ENCODE results near the gene IDH1. TPM values are rescaled to one million over a fixed set of nuclear protein-coding genes. Genes with fewer than 3 reads are reported as not detected.
"Not testable (repeated sequence)": the region's sequence is repeated elsewhere in the genome, so short reads cannot be mapped to it uniquely, and the experiment has no call there.

IDH1 gene
- total RNA-seq: 18.6 TPM

DNA sequence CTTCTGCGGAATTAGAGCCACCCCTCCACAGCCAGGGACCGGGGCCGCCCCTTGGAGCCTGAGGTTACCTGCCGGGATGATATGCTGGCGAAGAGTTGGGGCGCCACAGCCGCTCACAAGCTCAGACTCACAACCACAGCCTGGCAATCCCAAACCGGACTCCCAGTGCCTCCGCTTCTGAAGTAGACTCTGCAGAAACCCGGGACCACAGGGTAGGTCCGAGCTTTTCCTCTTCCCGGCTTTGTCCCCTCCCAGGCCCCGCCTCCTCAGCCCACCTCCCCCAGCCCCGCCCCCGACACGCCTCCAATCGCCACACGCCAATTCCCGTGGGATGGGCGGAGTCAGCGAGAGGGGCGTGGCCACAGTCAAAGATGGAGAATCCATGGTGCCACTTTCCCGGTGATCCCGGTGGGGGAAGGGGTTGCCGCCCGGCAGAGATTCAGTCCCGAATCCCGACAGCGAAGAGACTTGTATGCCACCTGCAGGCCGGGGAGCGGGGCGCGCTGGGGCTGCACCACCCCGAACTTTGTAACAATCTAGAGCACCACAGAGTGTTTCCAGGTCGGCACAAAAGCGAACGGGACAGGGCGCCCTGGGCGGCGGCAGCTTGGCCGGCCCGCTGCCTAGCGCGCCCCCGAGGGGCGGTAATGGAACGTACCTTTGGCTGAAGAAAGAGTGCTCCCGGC, at the start of gene IDH1:
IDH1 (minus strand) TSS at position 201 of the 686 bp plus-strand sequence. CDS start 3,520 bp downstream, outside the sequence.
- peak; percentile 87 to 95 (median 92) for DNase-seq (ENCODE audit: low read depth in 2 of 3, low spot score in 2 of 3)

DNA sequence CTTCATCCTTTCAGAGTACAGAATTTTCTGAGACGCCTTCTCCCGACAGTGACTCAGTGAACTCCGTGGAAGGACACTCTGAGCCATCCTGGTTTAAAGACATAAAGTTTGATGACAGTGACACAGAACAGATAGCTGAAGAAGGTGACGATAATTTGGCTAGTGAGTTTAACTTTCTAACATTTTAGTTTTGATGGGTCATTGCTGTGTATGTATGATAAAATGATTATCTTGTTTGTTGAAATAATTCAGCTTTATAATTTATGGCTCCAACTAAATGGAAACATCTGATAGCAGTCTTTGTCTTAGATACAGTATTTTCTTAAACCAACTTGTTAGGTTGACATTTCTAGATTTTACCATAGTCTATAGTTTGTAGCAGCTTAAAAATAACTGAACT, 49.3 kb upstream of the IDH1 start:
- DNase-seq (ENCODE audit: low read depth in 2 of 3, low spot score in 2 of 3): no peak

GRCh38 chr2:208300847-208301618, 46.2 kb upstream of the IDH1 start:
- DNase-seq (ENCODE audit: low read depth in 2 of 3, low spot score in 2 of 3): no peak

DNA sequence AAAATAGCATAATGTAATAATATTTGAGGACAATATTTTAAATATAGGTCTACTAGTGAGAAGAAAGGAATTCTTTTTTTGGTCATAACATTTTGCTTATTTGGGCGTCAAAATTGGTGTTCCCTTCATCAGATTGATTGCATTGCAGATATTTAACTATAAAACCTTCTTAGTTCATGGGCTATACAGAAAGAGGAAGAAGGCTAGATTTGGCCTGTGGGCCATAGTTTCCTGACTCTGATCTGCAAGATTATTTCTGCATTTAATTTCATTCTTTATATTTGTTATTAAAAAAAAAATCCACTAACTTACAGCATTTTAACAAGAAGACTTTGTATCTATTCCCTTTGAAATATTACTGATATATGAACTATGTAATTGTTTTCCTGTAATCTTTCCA, 43.1 kb upstream of the IDH1 start:
- peak in 1 of 3 donors; percentile 34 for DNase-seq (ENCODE audit: low read depth in 2 of 3, low spot score in 2 of 3)

DNA sequence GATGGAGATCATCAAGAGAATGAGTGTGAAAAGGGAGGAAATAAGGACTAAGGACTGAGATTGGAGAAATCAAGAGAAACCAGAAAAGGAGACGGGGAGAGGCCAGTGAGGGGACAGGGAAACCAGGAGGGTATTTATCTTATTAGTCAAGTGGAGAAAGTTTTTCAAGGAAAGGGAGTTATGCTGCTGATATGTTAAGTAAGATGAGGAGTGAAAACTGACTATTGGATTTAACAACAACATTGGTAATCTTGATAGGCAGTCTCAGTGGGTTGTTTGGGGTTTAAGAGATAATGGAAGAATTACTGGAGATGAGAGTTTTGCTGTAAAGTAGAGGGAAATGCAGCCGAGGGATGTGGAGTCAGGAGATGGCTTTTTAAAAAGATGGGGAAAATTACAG, 41.7 kb upstream of the IDH1 start:
- no peak for DNase-seq (ENCODE audit: low read depth in 2 of 3, low spot score in 2 of 3)

DNA sequence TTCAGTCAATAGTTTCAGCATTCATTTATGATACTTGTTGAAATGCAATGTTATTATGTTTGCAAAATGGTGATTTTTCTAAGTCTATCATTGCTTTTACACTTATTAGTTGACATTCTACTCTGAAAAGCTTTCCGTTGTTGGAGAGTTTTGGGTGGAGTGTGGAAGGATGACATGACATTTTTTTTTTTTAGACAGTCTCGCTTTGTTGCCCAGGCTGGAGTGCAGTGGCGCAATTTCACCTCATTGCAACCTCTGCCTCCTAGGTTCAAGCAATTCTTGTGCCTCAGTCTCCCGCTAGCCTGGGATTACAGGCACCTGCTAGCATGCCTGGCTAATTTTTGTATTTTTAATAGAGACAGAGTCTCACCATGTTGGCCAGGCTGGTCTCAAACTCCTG, 41.0 kb upstream of the IDH1 start:
- no peak for DNase-seq (ENCODE audit: low read depth in 2 of 3, low spot score in 2 of 3)

GRCh38 chr2:208294482-208295024, 39.7 kb upstream of the IDH1 start:
- DNase-seq (ENCODE audit: low read depth in 2 of 3, low spot score in 2 of 3): no peak

- peak in 2 of 3 donors; percentile 44 to 75 for DNase-seq (ENCODE audit: low read depth in 2 of 3, low spot score in 2 of 3)
Observed at GRCh38 chr2:208285853-208286252, 31.0 kb upstream of the IDH1 start.

GRCh38 chr2:208280933-208281332, 26.1 kb upstream of the IDH1 start:
- no peak for DNase-seq (ENCODE audit: low read depth in 2 of 3, low spot score in 2 of 3)

DNA sequence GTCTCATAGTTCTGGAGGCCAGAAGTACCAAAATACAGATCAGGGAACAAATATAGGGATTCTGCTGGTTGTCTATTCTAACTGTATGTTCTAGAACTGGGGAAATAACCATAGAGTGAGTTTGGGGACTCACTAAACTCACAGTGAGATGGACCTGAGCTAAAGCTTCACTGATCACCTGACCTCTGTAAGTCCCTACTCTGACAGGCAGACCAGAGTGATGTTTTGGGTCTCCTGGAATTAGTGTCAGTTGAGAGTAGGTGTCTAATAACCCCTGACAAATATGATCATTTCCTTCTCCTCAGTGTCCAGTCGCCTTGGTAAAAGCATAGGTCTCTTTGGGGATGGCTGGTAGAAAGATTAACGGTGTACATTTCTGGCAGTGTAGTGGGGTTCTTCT, 25.4 kb upstream of the IDH1 start:
- DNase-seq (ENCODE audit: low read depth in 2 of 3, low spot score in 2 of 3): no peak

GRCh38 chr2:208279236-208279635, 24.4 kb upstream of the IDH1 start:
- DNase-seq (ENCODE audit: low read depth in 2 of 3, low spot score in 2 of 3): no peak

DNA sequence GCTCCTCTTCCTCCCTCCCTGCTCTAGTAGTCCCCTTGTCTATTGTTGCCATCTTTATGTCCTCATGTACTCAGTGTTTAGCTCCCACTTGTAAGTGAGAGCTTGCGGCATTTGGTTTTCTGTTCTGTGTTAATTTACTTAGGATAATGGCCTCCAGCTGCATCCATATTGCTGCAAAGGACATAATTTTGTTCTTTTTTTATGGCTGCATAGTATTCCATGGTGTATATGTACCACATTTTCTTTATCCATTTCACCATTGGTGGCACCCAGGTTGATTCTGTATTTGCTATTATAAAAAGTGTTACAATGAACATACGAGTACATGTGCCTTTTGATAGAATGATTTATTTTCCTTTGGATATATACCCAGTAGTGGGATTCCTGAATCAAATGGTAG, 23.7 kb upstream of the IDH1 start:
- no peak for DNase-seq (ENCODE audit: low read depth in 2 of 3, low spot score in 2 of 3)

- DNase-seq (ENCODE audit: low read depth in 2 of 3, low spot score in 2 of 3): no peak
Observed at GRCh38 chr2:208274748-208275147, 19.9 kb upstream of the IDH1 start.

DNA sequence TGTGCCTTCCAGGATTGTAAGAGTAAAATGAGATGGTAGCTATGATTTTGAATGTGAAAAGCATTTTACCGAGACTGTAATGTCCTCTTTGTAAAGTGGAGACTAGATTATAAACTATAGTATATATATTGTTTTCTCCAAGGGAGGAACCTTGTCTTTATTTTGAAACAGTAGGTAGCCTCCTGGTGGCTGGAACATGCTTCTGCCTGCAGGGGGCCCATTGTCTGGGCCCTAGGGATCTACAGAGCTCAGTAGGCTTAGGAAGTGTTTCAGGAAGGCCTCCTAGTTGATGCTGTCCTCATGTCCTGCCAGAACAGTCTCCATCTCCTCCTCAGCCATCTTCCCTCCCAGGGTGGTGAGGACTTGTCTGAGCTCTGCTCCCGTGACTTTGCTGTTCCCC, 14.2 kb upstream of the IDH1 start:
- DNase-seq (ENCODE audit: low read depth in 2 of 3, low spot score in 2 of 3): no peak

GRCh38 chr2:208268156-208268952, 13.5 kb upstream of the IDH1 start:
- peak in 1 of 3 donors; percentile 39 for DNase-seq (ENCODE audit: low read depth in 2 of 3, low spot score in 2 of 3)

- DNase-seq (ENCODE audit: low read depth in 2 of 3, low spot score in 2 of 3): not testable (repeated sequence)
Observed at GRCh38 chr2:208267526-208267925, 12.7 kb upstream of the IDH1 start.

- DNase-seq (ENCODE audit: low read depth in 2 of 3, low spot score in 2 of 3): no peak
Observed at GRCh38 chr2:208266936-208267335, 12.1 kb upstream of the IDH1 start.

GRCh38 chr2:208266553-208266893, 11.7 kb upstream of the IDH1 start:
- DNase-seq (ENCODE audit: low read depth in 2 of 3, low spot score in 2 of 3): no peak

- DNase-seq (ENCODE audit: low read depth in 2 of 3, low spot score in 2 of 3): peak; percentile 67 to 98 (median 98)
Observed at GRCh38 chr2:208265801-208266552, 11.1 kb upstream of the IDH1 start, which contains the start of gene PIKFYVE. PIKFYVE (plus strand) TSS chr2:208266255; CDS start chr2:208271520, 5,265 bp downstream.

- DNase-seq (ENCODE audit: low read depth in 2 of 3, low spot score in 2 of 3): peak; percentile 21 to 51 (median 38)
Observed at GRCh38 chr2:208265371-208265800, 10.5 kb upstream of the IDH1 start.
